ENCODE data around the gene KANK4.

Gene KANK4

DNA sequence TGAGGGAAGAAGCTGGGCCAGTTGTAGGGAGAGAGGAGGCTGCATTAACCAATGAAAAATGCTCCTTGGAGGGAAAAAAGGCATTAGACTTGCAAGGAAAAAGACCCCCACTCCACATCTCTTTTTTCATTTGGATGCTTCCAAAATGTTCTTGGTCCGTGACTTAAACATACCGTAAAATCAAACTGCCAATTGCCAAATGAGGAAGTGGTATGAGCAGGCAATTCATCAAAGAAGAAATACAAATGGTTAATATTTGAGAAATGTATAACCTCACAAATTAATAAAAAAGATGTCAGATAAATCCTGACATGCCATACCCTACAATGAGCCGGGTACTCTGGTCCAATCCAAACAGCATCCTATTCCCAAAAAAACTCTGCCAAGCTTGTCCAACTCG is 30.6 kb downstream of the KANK4 start:
- TF ChIP-seq, protein P1, sequence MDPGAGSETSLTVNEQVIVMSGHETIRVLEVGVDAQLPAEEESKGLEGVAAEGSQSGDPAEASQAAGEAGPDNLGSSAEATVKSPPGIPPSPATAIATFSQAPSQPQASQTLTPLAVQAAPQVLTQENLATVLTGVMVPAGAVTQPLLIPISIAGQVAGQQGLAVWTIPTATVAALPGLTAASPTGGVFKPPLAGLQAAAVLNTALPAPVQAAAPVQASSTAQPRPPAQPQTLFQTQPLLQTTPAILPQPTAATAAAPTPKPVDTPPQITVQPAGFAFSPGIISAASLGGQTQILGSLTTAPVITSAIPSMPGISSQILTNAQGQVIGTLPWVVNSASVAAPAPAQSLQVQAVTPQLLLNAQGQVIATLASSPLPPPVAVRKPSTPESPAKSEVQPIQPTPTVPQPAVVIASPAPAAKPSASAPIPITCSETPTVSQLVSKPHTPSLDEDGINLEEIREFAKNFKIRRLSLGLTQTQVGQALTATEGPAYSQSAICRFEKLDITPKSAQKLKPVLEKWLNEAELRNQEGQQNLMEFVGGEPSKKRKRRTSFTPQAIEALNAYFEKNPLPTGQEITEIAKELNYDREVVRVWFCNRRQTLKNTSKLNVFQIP (CRISPR knock-in tag; IDR thresholded peaks at IDR 0.05; ENCODE audit: borderline replicate concordance, low read depth) = no peak
- TF ChIP-seq, protein P2, sequence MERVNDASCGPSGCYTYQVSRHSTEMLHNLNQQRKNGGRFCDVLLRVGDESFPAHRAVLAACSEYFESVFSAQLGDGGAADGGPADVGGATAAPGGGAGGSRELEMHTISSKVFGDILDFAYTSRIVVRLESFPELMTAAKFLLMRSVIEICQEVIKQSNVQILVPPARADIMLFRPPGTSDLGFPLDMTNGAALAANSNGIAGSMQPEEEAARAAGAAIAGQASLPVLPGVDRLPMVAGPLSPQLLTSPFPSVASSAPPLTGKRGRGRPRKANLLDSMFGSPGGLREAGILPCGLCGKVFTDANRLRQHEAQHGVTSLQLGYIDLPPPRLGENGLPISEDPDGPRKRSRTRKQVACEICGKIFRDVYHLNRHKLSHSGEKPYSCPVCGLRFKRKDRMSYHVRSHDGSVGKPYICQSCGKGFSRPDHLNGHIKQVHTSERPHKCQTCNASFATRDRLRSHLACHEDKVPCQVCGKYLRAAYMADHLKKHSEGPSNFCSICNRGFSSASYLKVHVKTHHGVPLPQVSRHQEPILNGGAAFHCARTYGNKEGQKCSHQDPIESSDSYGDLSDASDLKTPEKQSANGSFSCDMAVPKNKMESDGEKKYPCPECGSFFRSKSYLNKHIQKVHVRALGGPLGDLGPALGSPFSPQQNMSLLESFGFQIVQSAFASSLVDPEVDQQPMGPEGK (CRISPR knock-in tag; IDR thresholded peaks at IDR 0.05; ENCODE audit: borderline replicate concordance) = no peak
- TF ChIP-seq BACH2 (CRISPR knock-in tag; IDR thresholded peaks at IDR 0.05; ENCODE audit: borderline replicate concordance) = no peak
- TF ChIP-seq ARNTL (CRISPR knock-in tag; IDR thresholded peaks at IDR 0.05; ENCODE audit: borderline replicate concordance, low read depth) = no peak
- no peak for TF ChIP-seq RARB (CRISPR knock-in tag; IDR thresholded peaks at IDR 0.05)
- no peak for TF ChIP-seq PPARA (CRISPR knock-in tag; IDR thresholded peaks at IDR 0.05; ENCODE audit: borderline replicate concordance)
- ATAC-seq = no peak

DNA sequence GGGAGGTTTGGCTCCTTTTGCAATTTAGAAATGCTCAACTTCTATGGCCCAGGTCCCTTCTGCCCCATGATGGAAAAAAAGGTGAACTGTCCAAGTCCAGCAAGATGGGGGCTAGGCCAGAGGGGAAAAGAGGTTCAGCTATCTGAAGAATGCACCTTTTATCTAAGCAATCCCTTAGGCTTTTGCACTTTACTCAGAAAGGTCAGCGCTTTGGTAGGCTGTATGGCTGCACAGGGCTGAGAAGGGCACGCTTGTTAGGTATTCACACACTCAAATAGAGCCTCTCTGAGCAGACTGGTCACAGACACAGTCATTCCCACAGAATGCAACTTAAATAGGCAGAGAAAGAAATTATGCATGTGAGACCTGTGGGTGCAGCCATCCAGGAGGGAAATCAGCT is 31.0 kb downstream of the KANK4 start:
- TF ChIP-seq CSDC2 (CRISPR knock-in tag; IDR thresholded peaks at IDR 0.05) (no peak), ZC3H10 (CRISPR knock-in tag; IDR thresholded peaks at IDR 0.05) (no peak), SNAI2 (CRISPR knock-in tag; IDR thresholded peaks at IDR 0.05) (no peak), RARB (CRISPR knock-in tag; IDR thresholded peaks at IDR 0.05) (no peak), PPARA (CRISPR knock-in tag; IDR thresholded peaks at IDR 0.05; ENCODE audit: borderline replicate concordance) (no peak), ESRRG (CRISPR knock-in tag; IDR thresholded peaks at IDR 0.05) (no peak), ZFP30 (CRISPR knock-in tag; IDR thresholded peaks at IDR 0.05) (no peak), OSR1 (CRISPR knock-in tag; IDR thresholded peaks at IDR 0.05) (no peak), GLIS3 (CRISPR knock-in tag; IDR thresholded peaks at IDR 0.05) (no peak), TCF4 (CRISPR knock-in tag; IDR thresholded peaks at IDR 0.05; ENCODE audit: borderline replicate concordance) (no peak), ZFP3 (CRISPR knock-in tag; IDR thresholded peaks at IDR 0.05) (no peak), TOX (CRISPR knock-in tag; IDR thresholded peaks at IDR 0.05; ENCODE audit: borderline replicate concordance) (no peak), ZNF70 (CRISPR knock-in tag; IDR thresholded peaks at IDR 0.05) (no peak), ZNF565 (CRISPR knock-in tag; conservative IDR thresholded peaks at IDR 0.05; ENCODE audit: low read depth) (no peak), ISL1 (CRISPR knock-in tag; IDR thresholded peaks at IDR 0.05) (no peak)
- TF ChIP-seq, protein P1 (CRISPR knock-in tag; IDR thresholded peaks at IDR 0.05; ENCODE audit: borderline replicate concordance, low read depth) = no peak
- TF ChIP-seq, protein P2 (CRISPR knock-in tag; IDR thresholded peaks at IDR 0.05; ENCODE audit: borderline replicate concordance) = no peak
- TF ChIP-seq, protein P3, sequence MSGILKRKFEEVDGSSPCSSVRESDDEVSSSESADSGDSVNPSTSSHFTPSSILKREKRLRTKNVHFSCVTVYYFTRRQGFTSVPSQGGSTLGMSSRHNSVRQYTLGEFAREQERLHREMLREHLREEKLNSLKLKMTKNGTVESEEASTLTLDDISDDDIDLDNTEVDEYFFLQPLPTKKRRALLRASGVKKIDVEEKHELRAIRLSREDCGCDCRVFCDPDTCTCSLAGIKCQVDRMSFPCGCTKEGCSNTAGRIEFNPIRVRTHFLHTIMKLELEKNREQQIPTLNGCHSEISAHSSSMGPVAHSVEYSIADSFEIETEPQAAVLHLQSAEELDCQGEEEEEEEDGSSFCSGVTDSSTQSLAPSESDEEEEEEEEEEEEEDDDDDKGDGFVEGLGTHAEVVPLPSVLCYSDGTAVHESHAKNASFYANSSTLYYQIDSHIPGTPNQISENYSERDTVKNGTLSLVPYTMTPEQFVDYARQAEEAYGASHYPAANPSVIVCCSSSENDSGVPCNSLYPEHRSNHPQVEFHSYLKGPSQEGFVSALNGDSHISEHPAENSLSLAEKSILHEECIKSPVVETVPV (CRISPR knock-in tag; IDR thresholded peaks at IDR 0.05) = no peak
- no peak for ATAC-seq

DNA sequence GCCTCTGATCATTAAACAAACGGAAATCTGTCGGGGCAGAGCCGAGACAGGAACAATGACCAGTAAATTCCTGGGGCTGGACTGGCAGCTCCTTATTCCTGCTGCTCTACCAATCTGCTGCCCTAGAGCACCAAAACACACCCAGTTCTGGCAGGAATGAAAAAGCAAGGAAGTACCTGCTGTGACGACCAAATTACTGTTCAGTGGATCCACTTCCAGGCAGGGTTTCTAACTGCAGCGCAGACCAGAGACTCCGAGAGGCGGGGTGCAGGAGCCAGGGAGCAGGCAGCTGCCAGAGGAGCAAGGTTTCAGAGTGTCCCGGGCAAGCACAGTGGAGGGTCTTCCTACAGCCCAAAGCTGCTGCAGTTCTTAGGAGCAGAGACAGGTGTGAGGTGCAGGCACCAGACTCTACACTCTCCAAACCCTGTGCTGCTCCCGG is 32.4 kb downstream of the KANK4 start:
- ATAC-seq = no peak
- TF ChIP-seq ZNF565 (CRISPR knock-in tag; conservative IDR thresholded peaks at IDR 0.05; ENCODE audit: low read depth) (no peak), ISL1 (CRISPR knock-in tag; IDR thresholded peaks at IDR 0.05) (no peak), SNAI2 (CRISPR knock-in tag; IDR thresholded peaks at IDR 0.05) (no peak), TOX (CRISPR knock-in tag; IDR thresholded peaks at IDR 0.05; ENCODE audit: borderline replicate concordance) (no peak), ARNTL (CRISPR knock-in tag; IDR thresholded peaks at IDR 0.05; ENCODE audit: borderline replicate concordance, low read depth) (no peak), ZFP3 (CRISPR knock-in tag; IDR thresholded peaks at IDR 0.05) (no peak), ZC3H10 (CRISPR knock-in tag; IDR thresholded peaks at IDR 0.05) (no peak), PPARA (CRISPR knock-in tag; IDR thresholded peaks at IDR 0.05; ENCODE audit: borderline replicate concordance) (no peak), ZNF8 (CRISPR knock-in tag; IDR thresholded peaks at IDR 0.05) (no peak), RARB (CRISPR knock-in tag; IDR thresholded peaks at IDR 0.05) (no peak)
- TF ChIP-seq, protein P4, sequence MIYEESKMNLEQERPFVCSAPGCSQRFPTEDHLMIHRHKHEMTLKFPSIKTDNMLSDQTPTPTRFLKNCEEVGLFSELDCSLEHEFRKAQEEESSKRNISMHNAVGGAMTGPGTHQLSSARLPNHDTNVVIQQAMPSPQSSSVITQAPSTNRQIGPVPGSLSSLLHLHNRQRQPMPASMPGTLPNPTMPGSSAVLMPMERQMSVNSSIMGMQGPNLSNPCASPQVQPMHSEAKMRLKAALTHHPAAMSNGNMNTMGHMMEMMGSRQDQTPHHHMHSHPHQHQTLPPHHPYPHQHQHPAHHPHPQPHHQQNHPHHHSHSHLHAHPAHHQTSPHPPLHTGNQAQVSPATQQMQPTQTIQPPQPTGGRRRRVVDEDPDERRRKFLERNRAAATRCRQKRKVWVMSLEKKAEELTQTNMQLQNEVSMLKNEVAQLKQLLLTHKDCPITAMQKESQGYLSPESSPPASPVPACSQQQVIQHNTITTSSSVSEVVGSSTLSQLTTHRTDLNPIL (CRISPR knock-in tag; IDR thresholded peaks at IDR 0.05; ENCODE audit: low read depth) = no peak
- TF ChIP-seq, protein P5, sequence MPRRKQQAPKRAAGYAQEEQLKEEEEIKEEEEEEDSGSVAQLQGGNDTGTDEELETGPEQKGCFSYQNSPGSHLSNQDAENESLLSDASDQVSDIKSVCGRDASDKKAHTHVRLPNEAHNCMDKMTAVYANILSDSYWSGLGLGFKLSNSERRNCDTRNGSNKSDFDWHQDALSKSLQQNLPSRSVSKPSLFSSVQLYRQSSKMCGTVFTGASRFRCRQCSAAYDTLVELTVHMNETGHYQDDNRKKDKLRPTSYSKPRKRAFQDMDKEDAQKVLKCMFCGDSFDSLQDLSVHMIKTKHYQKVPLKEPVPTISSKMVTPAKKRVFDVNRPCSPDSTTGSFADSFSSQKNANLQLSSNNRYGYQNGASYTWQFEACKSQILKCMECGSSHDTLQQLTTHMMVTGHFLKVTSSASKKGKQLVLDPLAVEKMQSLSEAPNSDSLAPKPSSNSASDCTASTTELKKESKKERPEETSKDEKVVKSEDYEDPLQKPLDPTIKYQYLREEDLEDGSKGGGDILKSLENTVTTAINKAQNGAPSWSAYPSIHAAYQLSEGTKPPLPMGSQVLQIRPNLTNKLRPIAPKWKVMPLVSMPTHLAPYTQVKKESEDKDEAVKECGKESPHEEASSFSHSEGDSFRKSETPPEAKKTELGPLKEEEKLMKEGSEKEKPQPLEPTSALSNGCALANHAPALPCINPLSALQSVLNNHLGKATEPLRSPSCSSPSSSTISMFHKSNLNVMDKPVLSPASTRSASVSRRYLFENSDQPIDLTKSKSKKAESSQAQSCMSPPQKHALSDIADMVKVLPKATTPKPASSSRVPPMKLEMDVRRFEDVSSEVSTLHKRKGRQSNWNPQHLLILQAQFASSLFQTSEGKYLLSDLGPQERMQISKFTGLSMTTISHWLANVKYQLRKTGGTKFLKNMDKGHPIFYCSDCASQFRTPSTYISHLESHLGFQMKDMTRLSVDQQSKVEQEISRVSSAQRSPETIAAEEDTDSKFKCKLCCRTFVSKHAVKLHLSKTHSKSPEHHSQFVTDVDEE (CRISPR knock-in tag; IDR thresholded peaks at IDR 0.05) = no peak
- TF ChIP-seq, protein P1 (CRISPR knock-in tag; IDR thresholded peaks at IDR 0.05; ENCODE audit: borderline replicate concordance, low read depth) = no peak
